Ascending aorta (tissue), 2 donors: ENCODE data around the gene KAZN. TPM values are rescaled to one million over a fixed set of nuclear protein-coding genes. Genes with fewer than 3 reads are reported as not detected.

Experiments
- DNase-seq, 2 donors: peaks; one replicate each; pipeline ENCODE4 v3.0.0-alpha.2; 2019; ENCODE audit warnings: low spot score in 2 of 2
- H3K27ac ChIP-seq, 2 donors: fragments of 200-600 bp; sonication (generic); one replicate each; pipeline ENCODE4 v1.5.1; 2016 to 2017; ENCODE audit warnings: mild to moderate bottlenecking in 1 of 2
- H3K27me3 ChIP-seq: fragments of 200-600 bp; sonication (generic); one replicate; pipeline ENCODE4 v1.5.1; 2017
- H3K36me3 ChIP-seq, 2 donors: fragments of 200-600 bp; sonication (generic); one replicate each; pipeline ENCODE4 v1.5.1; 2016
- H3K4me1 ChIP-seq, 2 donors: fragments of 200-600 bp; sonication (generic); one replicate each; pipeline ENCODE4 v1.5.1; 2016 to 2017; ENCODE audit warnings: mild to moderate bottlenecking in 1 of 2
- H3K4me3 ChIP-seq, 2 donors: fragments of 200-600 bp; sonication (generic); one replicate each; pipeline ENCODE4 v1.5.1; 2016 to 2017; ENCODE audit warnings: mild to moderate bottlenecking in 1 of 2
- H3K9me3 ChIP-seq, 2 donors: fragments of 200-600 bp; sonication (generic); one replicate each; pipeline ENCODE4 v1.5.1; 2016
- intact Hi-C: fragments of 100-400 bp; cut with DNase I; formaldehyde crosslinking; loops from one replicate; pipeline ENCODE4 v1.15.1; 2023
- total RNA-seq: library from RNA; depleted of rRNA; stranded (reverse); fragments of >200 nt; gene quantifications from one replicate; pipeline ENCODE4 v1.1.0, GENCODE V29; 2016
- TF ChIP-seq, protein P1 (sequence below), 3 experiments: fragments of 200-600 bp in 2 of 3; fragments of 450-650 bp in 1 of 3; sonication (generic) in 2 of 3; IDR thresholded peaks; one replicate each; pipeline ENCODE4 v1.5.1; 2016 to 2019; ENCODE audit warnings: antibody characterized with exemption in 3 of 3, mild to moderate bottlenecking in 1 of 3, moderate library complexity in 1 of 3

Gene KAZN
- total RNA-seq, 1 donor from 2014 or later, result 58.5 TPM

DNA sequence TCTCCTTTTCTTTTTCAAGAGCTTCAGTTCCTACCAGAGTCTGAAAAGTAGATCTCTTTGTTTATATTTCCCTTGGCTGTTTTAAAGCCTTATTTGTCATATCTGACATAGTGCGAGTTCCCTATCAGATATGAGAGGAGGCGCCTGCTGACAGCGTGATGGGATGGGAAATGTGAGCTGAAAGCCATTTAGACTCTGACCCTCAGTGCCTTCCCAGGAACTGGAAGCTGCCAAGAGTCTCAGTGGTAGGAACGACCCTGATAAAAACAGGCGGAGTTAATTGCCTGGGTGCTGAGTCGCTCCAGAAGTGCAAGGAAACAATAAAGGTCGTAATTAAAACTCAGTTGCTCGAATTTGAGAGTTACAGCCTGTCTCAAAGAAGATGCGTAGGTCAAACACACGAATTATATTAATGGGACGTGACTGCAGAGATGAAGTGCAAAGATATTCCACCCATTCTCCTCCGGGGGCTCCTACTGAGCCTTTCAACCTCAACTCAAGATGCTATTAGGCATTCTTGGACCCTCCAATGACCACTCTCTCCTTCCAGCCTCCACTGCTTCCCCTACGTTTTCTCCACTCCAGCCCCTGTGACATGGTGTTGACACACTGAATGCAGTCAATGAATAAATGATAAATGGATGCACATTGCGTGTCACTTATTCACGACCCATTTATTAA lies 84.6 kb downstream of the KAZN start:
- no peak overlapping the region for H3K4me3 ChIP-seq
- no peaks in the 10 kb centered on the region for H3K9me3 ChIP-seq
- no peaks in the 10 kb centered on the region for H3K36me3 ChIP-seq
- H3K27ac ChIP-seq, result no peak overlapping the region
- H3K27me3 ChIP-seq, result no peaks in the 10 kb centered on the region
- no peaks in the 10 kb centered on the region for H3K4me1 ChIP-seq
- intact Hi-C loops, result no loop called here
- no peak for DNase-seq
- TF ChIP-seq, protein P1, sequence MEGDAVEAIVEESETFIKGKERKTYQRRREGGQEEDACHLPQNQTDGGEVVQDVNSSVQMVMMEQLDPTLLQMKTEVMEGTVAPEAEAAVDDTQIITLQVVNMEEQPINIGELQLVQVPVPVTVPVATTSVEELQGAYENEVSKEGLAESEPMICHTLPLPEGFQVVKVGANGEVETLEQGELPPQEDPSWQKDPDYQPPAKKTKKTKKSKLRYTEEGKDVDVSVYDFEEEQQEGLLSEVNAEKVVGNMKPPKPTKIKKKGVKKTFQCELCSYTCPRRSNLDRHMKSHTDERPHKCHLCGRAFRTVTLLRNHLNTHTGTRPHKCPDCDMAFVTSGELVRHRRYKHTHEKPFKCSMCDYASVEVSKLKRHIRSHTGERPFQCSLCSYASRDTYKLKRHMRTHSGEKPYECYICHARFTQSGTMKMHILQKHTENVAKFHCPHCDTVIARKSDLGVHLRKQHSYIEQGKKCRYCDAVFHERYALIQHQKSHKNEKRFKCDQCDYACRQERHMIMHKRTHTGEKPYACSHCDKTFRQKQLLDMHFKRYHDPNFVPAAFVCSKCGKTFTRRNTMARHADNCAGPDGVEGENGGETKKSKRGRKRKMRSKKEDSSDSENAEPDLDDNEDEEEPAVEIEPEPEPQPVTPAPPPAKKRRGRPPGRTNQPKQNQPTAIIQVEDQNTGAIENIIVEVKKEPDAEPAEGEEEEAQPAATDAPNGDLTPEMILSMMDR (IDR thresholded peaks at IDR 0.05), result no peak

DNA sequence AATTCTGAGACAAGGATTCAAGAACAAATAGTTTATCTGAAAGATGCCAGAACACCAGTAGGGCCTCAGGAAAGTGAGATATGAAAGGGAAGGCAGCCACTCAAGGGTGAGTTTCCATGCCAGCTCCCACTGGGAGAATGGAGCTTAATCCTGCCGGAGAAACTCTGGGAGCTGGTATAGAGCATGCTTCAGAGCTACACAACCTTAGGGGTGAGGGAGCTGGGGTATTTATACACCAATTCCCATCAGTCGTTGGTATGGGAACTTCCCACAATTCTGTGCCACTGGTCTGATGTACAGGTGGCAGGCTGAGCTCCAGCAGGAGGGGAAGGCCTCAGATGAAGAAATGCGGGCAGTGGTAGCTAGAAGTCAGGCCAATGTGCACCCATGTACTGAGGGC lies 86.6 kb downstream of the KAZN start:
- intact Hi-C loops, result no loop called here

DNA sequence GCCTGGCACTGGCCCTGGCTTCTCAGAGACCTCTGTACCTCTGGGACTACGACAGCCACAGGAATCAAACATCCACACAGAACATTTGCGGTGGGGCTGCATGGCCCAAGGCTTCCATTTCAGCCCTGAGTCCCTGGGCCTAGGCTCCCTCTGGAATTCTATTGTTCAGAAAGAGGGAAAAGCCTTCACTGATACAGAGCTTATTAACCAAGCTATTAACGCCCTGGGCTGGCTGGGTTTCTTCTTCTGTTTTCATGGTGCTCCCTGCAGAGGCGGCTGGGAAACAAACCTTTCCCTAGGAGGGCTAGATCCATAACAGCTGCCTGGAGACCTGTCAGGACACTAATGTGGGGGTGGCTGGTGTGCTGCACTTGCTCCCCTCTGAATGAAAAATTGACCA lies 88.2 kb downstream of the KAZN start:
- H3K9me3 ChIP-seq, result no peaks in the 10 kb centered on the region
- H3K36me3 ChIP-seq, result no peaks in the 10 kb centered on the region
- no peaks in the 10 kb centered on the region for H3K27me3 ChIP-seq
- no peaks in the 10 kb centered on the region for H3K4me1 ChIP-seq
- H3K4me3 ChIP-seq, result no peak overlapping the region
- no peak overlapping the region for H3K27ac ChIP-seq
- no peak for DNase-seq
- TF ChIP-seq, protein P1 (IDR thresholded peaks at IDR 0.05), result no peak
- intact Hi-C loops, result no loop called here

More for the DNA sequence above, 86.6 kb downstream of the KAZN start:
- TF ChIP-seq, protein P1 (IDR thresholded peaks at IDR 0.05), result no peak
- H3K4me1 ChIP-seq, result no peaks in the 10 kb centered on the region
- no peaks in the 10 kb centered on the region for H3K36me3 ChIP-seq
- H3K27ac ChIP-seq, result no peak overlapping the region
- DNase-seq, result no peak
- H3K9me3 ChIP-seq, result no peaks in the 10 kb centered on the region
- no peaks in the 10 kb centered on the region for H3K27me3 ChIP-seq
- no peak overlapping the region for H3K4me3 ChIP-seq

DNA sequence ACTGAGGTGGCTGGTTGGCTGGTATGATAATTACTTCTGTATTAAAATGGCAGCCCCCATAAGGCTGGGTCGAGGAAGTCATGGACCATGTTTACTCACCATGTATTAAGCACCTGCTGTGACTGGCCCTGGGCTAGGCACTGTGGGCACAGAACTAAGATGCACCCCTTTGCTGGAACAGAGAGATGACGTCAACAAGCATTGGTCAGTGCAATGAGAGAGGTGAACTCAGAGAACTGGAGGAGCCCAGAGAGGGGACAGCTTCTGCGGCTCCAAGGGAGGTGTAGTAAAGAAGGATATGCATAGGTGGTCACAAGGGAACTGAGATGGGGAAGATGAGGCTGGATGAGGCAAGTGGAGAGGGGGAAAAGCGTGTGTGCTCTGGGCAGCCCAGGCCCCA lies 88.7 kb downstream of the KAZN start:
- no peaks in the 10 kb centered on the region for H3K9me3 ChIP-seq
- no peaks in the 10 kb centered on the region for H3K4me1 ChIP-seq
- intact Hi-C loops, result no loop called here
- H3K4me3 ChIP-seq, result no peak overlapping the region
- no peak for DNase-seq
- H3K27ac ChIP-seq, result no peak overlapping the region
- H3K36me3 ChIP-seq, result no peaks in the 10 kb centered on the region
- TF ChIP-seq, protein P1 (IDR thresholded peaks at IDR 0.05), result no peak
- H3K27me3 ChIP-seq, result no peaks in the 10 kb centered on the region

DNA sequence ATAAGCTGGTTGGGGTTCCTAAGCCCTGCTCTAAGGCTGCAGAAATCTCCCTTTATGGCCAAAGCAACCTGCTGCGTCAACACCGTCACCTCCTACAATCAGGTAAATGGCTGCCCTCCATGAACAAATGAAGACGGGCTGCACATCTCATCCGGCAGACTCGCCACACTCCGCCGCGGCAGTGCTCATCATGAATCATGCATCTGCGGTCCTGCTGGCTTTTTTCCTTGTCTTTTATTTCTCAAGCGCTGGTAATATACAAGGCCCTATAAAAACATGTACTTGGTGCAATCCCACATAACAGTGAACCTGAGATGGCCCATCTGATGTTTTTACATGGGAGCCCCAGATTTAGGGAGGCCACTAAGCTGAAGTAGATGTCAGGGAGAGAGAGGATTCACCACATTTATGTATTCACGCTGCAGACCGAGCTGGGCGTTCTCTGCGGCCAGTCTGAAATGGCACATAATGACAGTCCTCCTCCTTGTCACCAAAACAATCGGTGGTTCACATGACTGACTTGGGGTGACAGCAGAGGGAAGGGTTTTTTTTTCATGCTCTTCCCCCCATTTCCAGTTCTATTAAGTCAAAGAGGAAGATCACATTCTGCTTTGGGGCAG lies 91.6 kb downstream of the KAZN start:
- H3K4me3 ChIP-seq, result no peak overlapping the region
- no peaks in the 10 kb centered on the region for H3K4me1 ChIP-seq
- no peaks in the 10 kb centered on the region for H3K9me3 ChIP-seq
- TF ChIP-seq, protein P1 (IDR thresholded peaks at IDR 0.05), result no peak
- H3K27ac ChIP-seq, result no peak overlapping the region
- H3K27me3 ChIP-seq, result no peaks in the 10 kb centered on the region
- intact Hi-C loops, result no loop called here
- DNase-seq, result no peak
- H3K36me3 ChIP-seq, result no peaks in the 10 kb centered on the region
